HCEC 1CT (cell line): ENCODE data around the gene MS4A4A.

Source experiments
- DNase-seq: peaks from one replicate; pipeline ENCODE4 v3.0.0-alpha.2; 2017

MS4A4A gene

GRCh38 chr11:60303661-60304060 is 23.2 kb downstream of the MS4A4A start:
- DNase-seq: no peak

GRCh38 chr11:60305906-60306619 is 25.6 kb downstream of the MS4A4A start:
- no peak for DNase-seq

- DNase-seq: no peak
These were observed 27.2 kb downstream of the MS4A4A start for GRCh38 chr11:60307507-60308195.

GRCh38 chr11:60310407-60310998 is 30.0 kb downstream of the MS4A4A start:
- DNase-seq: no peak

- no peak for DNase-seq
These were observed 34.3 kb downstream of the MS4A4A start for GRCh38 chr11:60314635-60315321.

DNA sequence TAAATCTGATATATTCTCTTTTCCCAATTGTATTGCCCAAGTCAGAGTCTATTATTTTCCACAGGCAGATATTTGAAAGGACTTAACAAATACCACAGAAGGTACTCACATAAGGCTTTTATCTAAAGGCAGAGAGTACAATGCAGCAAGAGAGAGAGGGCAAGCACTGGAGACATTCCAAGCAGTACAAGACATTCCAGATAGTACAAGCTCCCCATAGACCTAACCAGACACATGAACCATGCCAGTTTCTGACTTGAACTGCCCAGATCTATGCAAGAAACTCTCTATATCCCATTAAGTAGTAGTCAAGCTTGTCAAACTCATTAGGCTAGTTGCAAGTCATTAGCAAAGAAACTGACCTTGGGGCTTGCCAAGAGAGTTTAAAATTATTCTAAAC is 35.4 kb downstream of the MS4A4A start:
- no peak for DNase-seq

- no peak for DNase-seq
These were observed 35.9 kb downstream of the MS4A4A start for GRCh38 chr11:60316317-60316716.

- no peak for DNase-seq
These were observed 38.3 kb downstream of the MS4A4A start for GRCh38 chr11:60318726-60319125.

- DNase-seq: no peak
These were observed 40.6 kb downstream of the MS4A4A start for GRCh38 chr11:60321051-60321450.

- DNase-seq: no peak
These were observed 46.5 kb downstream of the MS4A4A start, which contains the start of gene MS4A6E for GRCh38 chr11:60326955-60327354. MS4A6E (plus strand) TSS chr11:60327255; CDS start chr11:60334896, 7,641 bp downstream.

- DNase-seq: no peak
These were observed 48.0 kb downstream of the MS4A4A start for GRCh38 chr11:60328460-60328859.

- no peak for DNase-seq
These were observed 52.4 kb downstream of the MS4A4A start for GRCh38 chr11:60332846-60333245.

DNA sequence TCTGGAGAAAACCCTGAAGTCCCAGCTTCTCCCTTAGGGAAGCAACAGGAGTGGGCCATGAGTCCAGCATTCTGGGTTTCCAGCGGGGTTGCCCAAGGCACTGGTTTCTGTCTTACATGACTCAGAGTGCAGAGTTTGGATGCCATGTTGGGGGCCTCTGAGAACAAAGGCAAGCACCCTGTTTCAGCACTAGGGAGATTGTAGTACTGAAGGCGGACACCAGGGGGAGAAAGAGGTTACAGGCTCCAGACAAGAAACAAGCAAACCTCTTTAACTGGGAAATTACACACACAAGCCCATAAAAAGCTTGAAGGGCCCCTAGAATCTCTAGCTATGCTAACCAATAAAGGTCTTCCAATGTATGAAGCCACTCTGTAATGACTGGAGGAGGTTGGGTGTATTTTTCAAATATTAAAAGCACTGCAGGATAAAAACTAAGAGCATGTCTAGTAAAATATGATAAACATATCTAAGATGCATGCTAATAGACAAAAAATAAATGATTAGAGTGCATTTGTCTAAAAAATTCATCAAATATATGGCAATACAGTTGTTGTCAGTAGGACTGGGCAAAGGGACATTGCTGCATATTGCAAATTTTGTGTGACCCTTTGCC is 53.6 kb downstream of the MS4A4A start:
- DNase-seq: peak; percentile 20

GRCh38 chr11:60336767-60337391 is 56.4 kb downstream of the MS4A4A start:
- no peak for DNase-seq

GRCh38 chr11:60338053-60338452 is 57.6 kb downstream of the MS4A4A start:
- DNase-seq: no peak

- no peak for DNase-seq
These were observed 58.9 kb downstream of the MS4A4A start for GRCh38 chr11:60339356-60339755.

DNA sequence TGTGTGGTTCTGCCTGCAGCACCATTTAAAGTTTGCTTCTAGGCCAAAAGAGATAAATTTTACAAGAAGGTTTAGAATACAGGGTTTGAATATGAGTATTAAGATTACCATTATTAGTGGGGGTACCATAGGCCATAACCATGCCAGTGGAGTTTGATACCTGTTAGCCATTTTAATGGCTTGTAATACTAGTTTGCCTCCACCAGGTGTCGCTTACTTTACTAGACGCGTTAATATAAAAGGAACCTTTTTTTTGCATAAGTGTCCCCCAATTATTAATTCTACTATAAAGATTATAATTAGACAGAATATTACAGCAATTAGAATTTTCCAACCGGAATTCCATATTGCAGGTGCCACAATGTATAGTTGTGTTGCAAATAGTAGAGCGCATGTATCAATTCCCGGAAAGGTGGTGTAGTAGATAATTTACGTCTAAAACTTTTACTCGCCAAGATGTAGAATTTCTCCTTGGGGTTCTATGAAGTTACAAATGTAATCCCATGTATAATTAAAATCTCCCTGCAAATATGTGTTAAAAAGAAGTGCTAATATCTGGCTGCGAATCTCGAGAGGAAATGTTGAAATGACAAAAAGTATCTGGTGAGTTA is 62.7 kb downstream of the MS4A4A start:
- DNase-seq: no peak

DNA sequence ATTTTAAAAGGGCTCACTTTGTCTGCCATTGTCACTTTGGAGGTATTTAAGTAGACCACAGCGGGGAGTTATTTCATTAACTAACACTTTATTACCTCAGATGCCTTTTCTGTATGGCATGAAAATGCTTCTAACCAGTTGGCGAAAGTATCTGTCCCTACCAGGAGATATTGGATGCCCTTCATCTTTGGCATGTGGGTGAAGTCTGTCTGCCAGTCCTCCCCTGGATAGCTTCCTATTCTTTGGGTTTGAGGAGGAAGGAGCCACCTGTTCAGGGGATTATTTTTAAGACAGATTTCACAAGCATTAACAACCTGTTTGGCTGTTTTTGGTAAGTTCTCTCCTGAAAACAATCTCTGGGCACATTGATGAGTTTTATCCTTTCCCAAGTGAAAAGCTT is 63.7 kb downstream of the MS4A4A start:
- no peak for DNase-seq

DNA sequence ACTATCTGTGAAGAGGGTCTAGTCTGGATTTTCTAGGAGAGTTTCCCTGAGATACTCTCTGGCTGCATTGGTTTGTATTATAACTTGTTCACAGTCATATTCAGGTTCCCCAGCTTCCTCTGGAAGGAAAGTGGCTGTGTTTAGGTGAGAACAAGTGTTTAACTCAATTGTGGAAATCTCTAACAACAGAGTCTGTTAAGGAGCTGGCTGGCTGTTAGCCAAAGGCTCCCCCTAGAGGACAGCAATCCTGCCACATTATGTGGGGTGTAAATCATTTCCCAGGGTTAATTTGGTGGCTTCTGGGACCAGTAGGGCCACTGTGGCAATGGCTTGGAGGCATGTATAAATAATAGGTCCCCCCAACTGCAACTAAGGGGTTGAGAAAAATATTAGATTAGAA is 65.0 kb downstream of the MS4A4A start:
- DNase-seq: no peak

DNA sequence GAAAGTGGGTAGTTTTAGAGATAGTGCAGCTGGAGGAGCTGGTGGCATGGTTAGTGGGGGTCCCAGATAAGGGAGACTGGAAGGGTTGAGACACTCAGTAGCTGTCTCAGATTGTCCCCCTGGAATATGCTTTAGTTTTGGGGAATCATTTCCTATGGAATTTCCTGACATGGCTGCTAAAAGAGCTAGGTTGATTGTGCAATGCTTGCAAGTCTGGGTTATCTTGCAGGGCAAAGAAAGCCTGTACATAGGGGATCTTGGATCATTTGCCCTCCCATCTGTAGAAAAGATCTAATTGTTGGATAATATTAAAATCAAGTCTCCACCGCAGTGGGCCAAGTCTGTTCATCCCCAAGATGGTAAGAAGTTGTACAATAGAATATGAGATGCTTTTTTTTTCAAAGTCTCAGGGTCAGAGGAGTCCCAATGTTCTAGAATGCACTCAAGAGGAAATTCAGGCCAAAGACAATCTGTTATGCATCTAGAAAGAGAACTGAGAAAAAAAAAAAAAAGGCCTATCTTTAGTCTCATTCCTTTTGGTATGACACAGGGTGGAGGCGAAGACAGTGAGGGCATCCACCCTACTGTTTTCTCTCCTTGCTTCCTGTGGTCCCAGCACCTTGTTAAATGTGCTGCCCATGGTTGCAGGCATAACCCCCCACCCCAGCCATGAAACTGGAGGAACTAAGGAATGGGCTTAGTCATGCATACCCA is 66.8 kb downstream of the MS4A4A start:
- no peak for DNase-seq

GRCh38 chr11:60348116-60348515 is 67.7 kb downstream of the MS4A4A start:
- DNase-seq: no peak
